GM23248 (cell line): ENCODE measurements around the gene PPP6R2.

ENCODE experiments used
- EZH2 ChIP-seq: fragments of 200-600 bp; sonication (generic); IDR thresholded peaks from 2 replicates; pipeline ENCODE4 v1.6.1; 2018; ENCODE audit warnings: antibody characterized with exemption, mild to moderate bottlenecking; ENCODE audit not compliant: insufficient read depth, poor library complexity, severe bottlenecking
- EZH2phosphoT487 ChIP-seq: fragments of 200-600 bp; sonication (generic); IDR thresholded peaks from 2 replicates; pipeline ENCODE4 v1.6.1; 2018; ENCODE audit warnings: antibody characterized with exemption, moderate library complexity, mild to moderate bottlenecking, low read depth; ENCODE audit not compliant: insufficient read depth

- no peak for TF ChIP-seq EZH2
- TF ChIP-seq EZH2phosphoT487 = no peak
These were observed 24.8 kb upstream of the PPP6R2 start for GRCh38 chr22:50318356-50318697.
